Activated CD4-positive, alpha-beta T cell treated with anti-CD3 and anti-CD28 coated beads for 36 hours (primary cell): ENCODE results near the gene PALD1. TPM values are rescaled to one million over a fixed set of nuclear protein-coding genes. Genes with fewer than 3 reads are reported as not detected.
"Not testable (repeated sequence)": the region's sequence is repeated elsewhere in the genome, so short reads cannot be mapped to it uniquely, and the experiment has no call there.

Source experiments
- ATAC-seq: fragments of 200-7000 bp; cut with Tn5 transposase; one replicate; pipeline ENCODE4 v1.10.0; 2021; ENCODE audit warnings: mild to moderate bottlenecking, moderate library complexity
- CTCF ChIA-PET: fragments of 350-600 bp; sonication (Branson Sonifier 250); formaldehyde crosslinking; loops from one replicate; lab custom pipeline; 2021; ENCODE audit warnings: antibody characterized with exemption; lab: Charles Lee
- POLR2A ChIA-PET: fragments of 350-600 bp; sonication (Branson Sonifier 250); formaldehyde crosslinking; loops from one replicate; lab custom pipeline; 2021; ENCODE audit warnings: antibody characterized with exemption, inconsistent platforms; lab: Charles Lee
- DNase-seq: peaks from one replicate; pipeline ENCODE4 v3.0.0-alpha.2; 2020
- H3K27ac Mint-ChIP-seq: one replicate; pipeline ENCODE4 v1.8.0; 2021; ENCODE audit warnings: mixed read lengths
- H3K27me3 Mint-ChIP-seq: one replicate; pipeline ENCODE4 v1.8.0; 2021; ENCODE audit warnings: mixed read lengths
- H3K36me3 Mint-ChIP-seq: one replicate; pipeline ENCODE4 v1.8.0; 2021; ENCODE audit warnings: low read depth, mixed read lengths
- H3K4me1 Mint-ChIP-seq: one replicate; pipeline ENCODE4 v1.8.0; 2021; ENCODE audit warnings: mixed read lengths
- H3K4me3 Mint-ChIP-seq: one replicate; pipeline ENCODE4 v1.8.0; 2021; ENCODE audit warnings: mild to moderate bottlenecking, moderate library complexity, mixed read lengths
- H3K9me3 Mint-ChIP-seq: one replicate; pipeline ENCODE4 v1.8.0; 2021; ENCODE audit warnings: low read depth, mixed read lengths
- intact Hi-C, 2 experiments: fragments of 100-400 bp; cut with DNase I in 1 of 2; cut with micrococcal nuclease in 1 of 2; formaldehyde crosslinking; loops; one replicate each; pipeline versions ENCODE4 v1.14.2 to v1.15.1; 2022 to 2024; cut with DNase I, micrococcal nuclease
- total RNA-seq, 2 experiments: library from RNA; stranded (reverse); gene quantifications; one replicate each; pipeline ENCODE4 v1.2.3, GENCODE V29; 2021

The PALD1 gene
- total RNA-seq, 2 experiments from 2014 or later = 5.4 to 6.7 TPM

DNA sequence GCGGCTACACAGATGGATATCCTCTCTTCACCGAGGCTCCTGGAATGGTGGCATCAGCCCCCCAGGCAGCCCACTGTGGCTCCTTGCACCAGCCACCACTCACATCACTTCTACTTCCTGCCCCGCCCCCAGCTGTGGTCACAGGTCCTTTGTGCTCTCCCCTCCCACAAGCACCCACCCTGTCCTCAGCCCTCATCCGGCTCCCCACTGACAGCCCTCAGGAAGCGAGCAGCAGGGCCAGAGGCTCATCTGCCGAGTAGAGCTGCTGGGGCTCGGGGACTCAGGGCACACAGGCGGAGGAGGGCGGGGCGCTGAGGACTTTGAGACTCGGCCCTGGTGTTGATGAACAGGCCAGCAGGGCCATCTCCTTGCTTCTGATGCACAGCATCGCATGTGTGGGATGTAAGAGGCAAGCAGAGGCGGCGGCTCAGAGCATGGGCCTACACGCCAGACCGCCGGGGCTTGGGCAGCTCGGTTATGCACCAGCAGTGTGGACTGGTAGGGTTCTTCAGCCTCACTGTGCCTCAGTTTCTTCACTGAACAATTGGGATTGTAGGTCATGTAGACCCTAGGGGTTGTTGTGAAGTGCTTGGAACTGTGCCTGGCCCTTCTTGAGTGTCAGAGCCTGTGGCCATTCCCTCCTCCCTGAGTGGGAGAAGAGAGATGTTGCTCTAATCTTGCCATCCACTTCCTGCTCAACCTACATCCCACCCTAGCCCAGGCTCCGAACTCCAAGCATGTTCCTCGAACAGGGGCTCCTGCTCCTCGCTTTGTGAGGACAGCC lies 124.3 kb downstream of the PALD1 start, which contains the start of gene PRF1:
Gene PRF1, minus strand, starts transcription at position 77 of the 784 bp plus-strand sequence. CDS start 1,839 bp downstream, outside the sequence.
- CTCF ChIA-PET = interaction anchor here (0.6 to 1.3 kb wide), 5 partner anchors 9 to 614 kb away, joined by 3 to 4 read pairs (median 3); no protein-coding TSS in a partner anchor
- Mint-ChIP-seq H3K9me3 (peaks cover 2% of the 10 kb centered on the region), H3K36me3 (peaks cover 6% of the 10 kb centered on the region), H3K4me1 (peaks cover 29% of the 10 kb centered on the region), H3K27me3 (no peaks in the 10 kb centered on the region), H3K4me3 (peak within 1 kb of the TSS; percentile 82), H3K27ac (peak within 1 kb of the TSS; percentile 84)
- DNase-seq (peak; percentile 84), ATAC-seq (peak; percentile 92)
- POLR2A ChIA-PET = no interaction called here
- intact Hi-C loops = no loop called here

DNA sequence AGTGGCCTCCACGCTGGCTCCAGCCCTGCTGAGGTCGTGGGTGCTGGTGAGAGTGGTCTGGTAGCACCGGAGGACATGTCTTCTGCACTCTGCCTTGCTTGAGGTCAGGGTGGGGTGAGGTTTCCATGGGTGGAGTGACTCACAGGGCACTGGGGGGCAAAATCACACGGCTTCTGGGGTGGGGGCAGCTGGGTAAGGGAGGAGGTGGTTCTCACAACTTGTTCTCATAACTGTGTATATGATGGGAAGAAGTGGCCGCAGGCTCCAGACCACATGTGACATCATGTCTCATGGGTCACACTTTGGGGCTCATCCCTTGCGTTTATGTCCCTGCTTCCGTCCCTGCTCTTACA lies 124.9 kb downstream of the PALD1 start:
- H3K36me3 Mint-ChIP-seq = peaks cover 6% of the 10 kb centered on the region
- ATAC-seq (no peak), DNase-seq (peak; percentile 26)
- H3K9me3 Mint-ChIP-seq = peaks cover 2% of the 10 kb centered on the region
- ChIA-PET POLR2A (no interaction called here), CTCF (interaction anchor here (0.6 to 1.3 kb wide), 2 partner anchors 10 to 46 kb away, joined by 3 read pairs; no protein-coding TSS in a partner anchor)
- H3K4me1 Mint-ChIP-seq = peaks cover 29% of the 10 kb centered on the region
- no peaks in the 10 kb centered on the region for H3K27me3 Mint-ChIP-seq
- intact Hi-C loops = no loop called here
- peak overlapping the region; percentile 82 for H3K4me3 Mint-ChIP-seq
- H3K27ac Mint-ChIP-seq = peak overlapping the region; percentile 84

DNA sequence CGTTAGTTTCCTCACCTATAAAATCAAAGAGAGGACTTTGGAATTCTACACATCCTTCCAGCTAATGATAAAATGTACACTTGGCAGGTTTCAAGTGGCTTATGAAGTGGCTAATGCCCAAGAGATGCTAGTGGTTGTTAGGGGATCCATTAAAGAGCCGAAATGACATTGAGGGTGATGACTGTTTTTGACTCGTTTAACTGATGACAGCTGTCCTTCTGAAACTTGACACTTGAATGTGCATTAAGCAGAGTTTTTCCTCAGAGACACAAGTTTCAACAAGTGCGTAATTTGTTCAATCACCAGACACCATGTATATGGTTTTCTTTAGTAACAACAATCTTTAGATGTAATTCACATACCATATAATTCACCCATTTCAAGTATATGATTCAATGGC lies 125.5 kb downstream of the PALD1 start:
- no peak overlapping the region for H3K27ac Mint-ChIP-seq
- intact Hi-C loops = no loop called here
- no peak overlapping the region for H3K4me3 Mint-ChIP-seq
- ATAC-seq = no peak
- peaks cover 1% of the 10 kb centered on the region for H3K36me3 Mint-ChIP-seq
- DNase-seq = no peak
- CTCF ChIA-PET = interaction anchor here (0.7 kb wide), 2 partner anchors 143 to 284 kb away, joined by 3 read pairs; partner anchors contain the start of gene PCBD1
- POLR2A ChIA-PET = no interaction called here
- no peaks in the 10 kb centered on the region for H3K27me3 Mint-ChIP-seq
- peaks cover 2% of the 10 kb centered on the region for H3K9me3 Mint-ChIP-seq
- peaks cover 29% of the 10 kb centered on the region for H3K4me1 Mint-ChIP-seq

DNA sequence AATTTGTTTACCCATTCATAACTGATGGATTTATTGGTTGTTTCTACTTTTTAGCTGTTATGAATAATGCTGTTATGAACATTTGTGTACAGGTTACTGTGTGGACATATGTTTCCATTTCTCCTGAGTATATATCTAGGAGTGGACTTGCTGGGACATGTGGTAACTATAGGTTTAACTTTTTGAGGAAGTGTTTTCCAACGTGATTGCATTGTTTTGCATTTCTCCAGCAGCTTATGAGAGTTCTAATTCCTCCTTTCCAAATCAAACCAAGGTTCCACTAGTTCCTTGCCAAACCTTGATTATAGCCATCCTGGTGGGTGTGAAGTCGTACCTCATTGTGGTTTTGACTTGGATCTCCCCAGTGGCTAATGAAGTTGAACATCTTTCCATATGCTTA lies 126.6 kb downstream of the PALD1 start:
- ChIA-PET CTCF (no interaction called here), POLR2A (no interaction called here)
- Mint-ChIP-seq H3K27me3 (no peaks in the 10 kb centered on the region), H3K9me3 (peaks cover 2% of the 10 kb centered on the region), H3K36me3 (no peaks in the 10 kb centered on the region), H3K4me3 (no peak overlapping the region), H3K4me1 (peaks cover 29% of the 10 kb centered on the region), H3K27ac (no peak overlapping the region)
- DNase-seq (no peak), ATAC-seq (no peak)
- intact Hi-C loops = no loop called here

DNA sequence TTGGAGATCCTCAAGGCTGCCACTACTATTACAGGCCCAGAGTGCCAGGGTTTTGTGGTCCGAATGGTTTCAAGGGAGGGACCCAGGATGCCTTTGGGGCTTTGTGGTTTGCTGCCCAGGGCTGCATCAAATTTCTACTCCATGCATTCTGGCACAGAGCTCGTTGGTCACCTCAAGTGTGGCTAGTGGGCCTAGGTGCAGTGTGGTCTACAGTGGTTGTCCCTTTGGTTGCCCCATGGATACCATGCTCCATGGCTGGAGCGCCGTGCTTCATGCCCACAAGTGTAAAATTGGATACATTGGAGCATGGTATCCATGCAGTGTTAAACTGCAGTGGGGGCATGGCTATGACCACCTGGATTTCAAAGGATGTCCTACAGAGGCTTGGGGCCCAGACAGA lies 129.4 kb downstream of the PALD1 start:
- ChIA-PET CTCF (no interaction called here), POLR2A (no interaction called here)
- Mint-ChIP-seq H3K27me3 (no peaks in the 10 kb centered on the region), H3K9me3 (peaks cover 2% of the 10 kb centered on the region), H3K36me3 (no peaks in the 10 kb centered on the region), H3K4me1 (peaks cover 16% of the 10 kb centered on the region), H3K27ac (no peak overlapping the region), H3K4me3 (no peak overlapping the region)
- no peak for ATAC-seq
- no peak for DNase-seq
- intact Hi-C loops = no loop called here

DNA sequence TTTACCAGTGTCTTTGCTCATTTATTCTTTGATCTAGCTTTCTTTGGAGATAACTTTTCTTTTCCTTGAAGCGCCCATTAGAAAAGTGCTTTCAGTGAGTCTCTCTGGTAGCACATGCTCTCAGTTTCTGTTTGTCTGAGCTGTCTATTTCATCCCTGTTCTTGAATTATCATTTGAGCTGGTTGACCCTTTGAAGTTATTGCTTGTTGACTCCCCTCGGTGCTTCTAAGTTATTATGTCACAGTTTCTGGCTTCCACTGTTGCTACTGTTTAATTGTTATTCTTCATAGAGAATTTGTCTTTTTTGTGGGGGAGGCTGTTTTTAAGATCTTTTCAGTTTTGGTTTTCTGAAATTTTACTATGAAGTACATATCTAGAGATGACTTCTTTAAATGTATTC lies 135.4 kb downstream of the PALD1 start:
- Mint-ChIP-seq H3K36me3 (no peaks in the 10 kb centered on the region), H3K9me3 (no peaks in the 10 kb centered on the region), H3K4me3 (no peak overlapping the region), H3K27ac (no peak overlapping the region), H3K27me3 (peaks cover 10% of the 10 kb centered on the region), H3K4me1 (peaks cover 22% of the 10 kb centered on the region)
- DNase-seq (no peak), ATAC-seq (peak; percentile 48)
- POLR2A ChIA-PET = no interaction called here
- intact Hi-C loops = no loop called here
- CTCF ChIA-PET = no interaction called here

DNA sequence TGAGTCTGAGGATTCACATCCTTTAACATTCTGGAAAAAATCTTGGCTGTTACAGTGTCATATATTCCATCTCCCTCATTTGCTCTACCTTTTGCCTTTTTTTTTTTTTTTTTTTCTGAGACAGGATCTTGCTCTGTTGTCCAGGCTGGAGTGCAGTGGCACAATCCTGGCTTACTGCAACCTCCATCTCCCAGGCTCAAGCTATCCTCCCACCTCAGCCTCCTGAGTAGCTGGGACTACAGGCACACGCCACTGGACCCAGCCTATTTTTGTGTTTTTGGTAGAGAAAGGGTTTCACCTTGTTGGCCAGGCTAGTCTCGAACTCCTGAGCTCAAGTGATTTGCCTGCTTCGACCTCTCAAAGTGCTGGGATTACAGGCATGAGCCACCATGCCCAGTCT lies 135.8 kb downstream of the PALD1 start:
- H3K4me3 Mint-ChIP-seq, intact Hi-C loops, H3K27ac Mint-ChIP-seq, H3K9me3 Mint-ChIP-seq, H3K36me3 Mint-ChIP-seq, H3K27me3 Mint-ChIP-seq, ATAC-seq, CTCF ChIA-PET, DNase-seq, POLR2A ChIA-PET: not testable (repeated sequence)
- H3K4me1 Mint-ChIP-seq = peaks cover 23% of the 10 kb centered on the region

DNA sequence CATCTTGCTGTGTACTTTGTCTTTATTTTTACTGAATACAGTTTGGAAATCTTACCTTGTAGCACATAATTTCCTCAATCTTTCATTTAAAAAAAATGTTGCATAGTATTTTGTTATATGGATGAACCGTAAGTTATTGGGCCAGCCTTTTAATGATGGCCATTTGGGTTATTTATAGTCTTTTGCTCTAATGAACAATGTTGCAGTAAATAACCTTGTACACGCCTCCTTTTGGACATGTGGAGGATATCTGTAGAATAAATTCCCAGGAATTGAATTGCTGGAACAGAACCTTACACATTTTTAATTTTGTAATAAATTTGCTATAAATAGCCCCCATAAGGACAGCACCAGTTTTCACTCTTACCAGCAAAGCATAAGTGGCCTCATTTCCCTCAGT lies 136.6 kb downstream of the PALD1 start:
- intact Hi-C loops = loop anchor here (5.0 kb wide), 2 partner anchors 38 to 267 kb away; no protein-coding TSS in a partner anchor
- H3K4me3 Mint-ChIP-seq = no peak overlapping the region
- no peak for ATAC-seq
- POLR2A ChIA-PET = no interaction called here
- DNase-seq = no peak
- CTCF ChIA-PET = interaction anchor here (0.7 kb wide), 2 partner anchors 94 to 1082 kb away, joined by 3 to 4 read pairs; no protein-coding TSS in a partner anchor
- peaks cover 6% of the 10 kb centered on the region for H3K9me3 Mint-ChIP-seq
- H3K27ac Mint-ChIP-seq = no peak overlapping the region
- peaks cover 3% of the 10 kb centered on the region for H3K36me3 Mint-ChIP-seq
- H3K27me3 Mint-ChIP-seq = peaks cover 10% of the 10 kb centered on the region
- peaks cover 23% of the 10 kb centered on the region for H3K4me1 Mint-ChIP-seq

DNA sequence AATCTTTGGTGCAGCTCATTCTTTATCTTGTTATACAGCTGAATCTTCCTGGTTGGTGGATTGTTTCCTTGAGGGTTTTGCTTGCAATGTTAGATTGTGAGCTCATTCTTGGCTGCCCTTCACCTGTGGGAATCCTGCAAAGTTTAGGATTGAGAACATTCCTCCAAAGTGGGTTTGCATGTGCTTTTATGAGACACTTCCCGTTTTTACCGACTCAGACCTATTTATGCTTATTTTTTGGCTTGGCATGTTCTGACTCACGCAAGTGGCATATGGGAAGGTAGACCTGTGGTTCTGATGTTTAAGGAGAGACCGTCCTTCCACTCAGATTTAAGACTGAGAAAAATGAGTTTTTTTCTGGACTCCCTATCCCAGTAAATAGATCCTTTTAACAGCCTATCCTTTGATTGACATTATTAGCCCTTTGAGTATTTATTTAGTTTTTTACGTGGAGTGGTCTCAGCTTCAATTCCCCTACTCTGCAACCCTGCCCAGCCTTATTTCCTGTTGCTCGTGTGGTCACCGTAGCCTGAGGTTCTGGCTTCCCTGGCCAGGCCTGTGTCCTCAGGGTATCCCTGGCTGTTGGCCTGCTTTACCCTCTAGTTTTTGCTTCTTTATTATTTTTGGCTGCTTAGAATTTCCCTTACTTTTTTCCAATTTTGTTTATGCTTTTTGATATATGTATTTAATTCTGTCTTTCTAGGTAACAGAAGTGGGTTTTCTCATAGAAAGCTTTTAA lies 137.4 kb downstream of the PALD1 start:
- no peak overlapping the region for H3K27ac Mint-ChIP-seq
- intact Hi-C loops = loop anchor here (5.0 kb wide), 2 partner anchors 39 to 266 kb away; no protein-coding TSS in a partner anchor
- POLR2A ChIA-PET = no interaction called here

GRCh38 chr10:70616761-70617160 lies 138.2 kb downstream of the PALD1 start:
- Mint-ChIP-seq H3K4me1 (peaks cover 23% of the 10 kb centered on the region), H3K4me3 (no peak overlapping the region), H3K9me3 (peaks cover 11% of the 10 kb centered on the region), H3K27ac (peak overlapping the region; percentile 64), H3K36me3 (peaks cover 6% of the 10 kb centered on the region), H3K27me3 (peaks cover 10% of the 10 kb centered on the region)
- intact Hi-C loops = loop anchor here (5.0 kb wide), 2 partner anchors 39 to 266 kb away; no protein-coding TSS in a partner anchor
- ATAC-seq = peak; percentile 34
- no peak for DNase-seq
- POLR2A ChIA-PET = no interaction called here
- CTCF ChIA-PET = interaction anchor here (0.8 kb wide), 1 partner anchor 32 kb away, joined by 3 read pairs; no protein-coding TSS in a partner anchor

More for the DNA sequence above, 137.4 kb downstream of the PALD1 start:
- H3K36me3 Mint-ChIP-seq = peaks cover 6% of the 10 kb centered on the region
- ATAC-seq (no peak), DNase-seq (no peak)
- H3K9me3 Mint-ChIP-seq = peaks cover 11% of the 10 kb centered on the region
- peaks cover 23% of the 10 kb centered on the region for H3K4me1 Mint-ChIP-seq
- H3K27me3 Mint-ChIP-seq = peaks cover 10% of the 10 kb centered on the region
- CTCF ChIA-PET = interaction anchor here (0.7 kb wide), 2 partner anchors 95 to 1081 kb away, joined by 3 to 4 read pairs; no protein-coding TSS in a partner anchor
- H3K4me3 Mint-ChIP-seq = no peak overlapping the region
